SK-N-SH (cell line): ENCODE data around the gene PAN2.

Experiments used
- POLR2AphosphoS5 ChIP-seq: IDR thresholded peaks from 2 replicates; pipeline ENCODE4 v1.6.1; 2012; ENCODE audit warnings: low read depth, low read length
- SIN3A ChIP-seq: IDR thresholded peaks from 2 replicates; pipeline ENCODE4 v1.6.1; 2012; ENCODE audit warnings: low read depth, mild to moderate bottlenecking, low read length, moderate library complexity, borderline replicate concordance
- TEAD4 ChIP-seq: IDR thresholded peaks from 2 replicates; pipeline ENCODE4 v1.4.0; 2012; ENCODE audit warnings: mild to moderate bottlenecking, borderline replicate concordance; ENCODE audit not compliant: insufficient read depth
- TF ChIP-seq, protein P1 (sequence below): fragments of 200-600 bp; sonication (generic); IDR thresholded peaks from 2 replicates; pipeline ENCODE4 v1.6.1; 2017; ENCODE audit warnings: antibody characterized with exemption, mild to moderate bottlenecking, moderate library complexity

DNA sequence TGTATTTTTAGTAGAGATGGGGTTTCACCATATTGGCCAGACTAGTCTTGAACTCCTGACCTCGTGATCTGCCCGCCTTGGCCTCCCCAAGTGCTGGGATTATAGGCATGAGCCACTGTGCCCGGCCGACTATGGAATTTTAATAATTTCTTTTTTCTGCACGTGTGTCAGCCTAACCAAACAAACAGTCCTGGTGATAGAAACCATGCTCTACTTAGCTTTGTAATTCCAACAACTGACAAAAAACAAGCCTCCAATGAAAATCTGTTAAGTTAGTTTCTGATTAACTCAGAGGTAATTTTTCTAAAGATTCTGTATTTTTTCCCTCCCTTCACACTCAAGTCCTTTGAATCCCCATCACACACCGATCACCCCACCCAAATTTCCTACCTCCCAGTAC lies 51.8 kb downstream of the PAN2 start:
- TF ChIP-seq TEAD4 (no peak), POLR2AphosphoS5 (no peak), SIN3A (no peak)
- TF ChIP-seq, protein P1, sequence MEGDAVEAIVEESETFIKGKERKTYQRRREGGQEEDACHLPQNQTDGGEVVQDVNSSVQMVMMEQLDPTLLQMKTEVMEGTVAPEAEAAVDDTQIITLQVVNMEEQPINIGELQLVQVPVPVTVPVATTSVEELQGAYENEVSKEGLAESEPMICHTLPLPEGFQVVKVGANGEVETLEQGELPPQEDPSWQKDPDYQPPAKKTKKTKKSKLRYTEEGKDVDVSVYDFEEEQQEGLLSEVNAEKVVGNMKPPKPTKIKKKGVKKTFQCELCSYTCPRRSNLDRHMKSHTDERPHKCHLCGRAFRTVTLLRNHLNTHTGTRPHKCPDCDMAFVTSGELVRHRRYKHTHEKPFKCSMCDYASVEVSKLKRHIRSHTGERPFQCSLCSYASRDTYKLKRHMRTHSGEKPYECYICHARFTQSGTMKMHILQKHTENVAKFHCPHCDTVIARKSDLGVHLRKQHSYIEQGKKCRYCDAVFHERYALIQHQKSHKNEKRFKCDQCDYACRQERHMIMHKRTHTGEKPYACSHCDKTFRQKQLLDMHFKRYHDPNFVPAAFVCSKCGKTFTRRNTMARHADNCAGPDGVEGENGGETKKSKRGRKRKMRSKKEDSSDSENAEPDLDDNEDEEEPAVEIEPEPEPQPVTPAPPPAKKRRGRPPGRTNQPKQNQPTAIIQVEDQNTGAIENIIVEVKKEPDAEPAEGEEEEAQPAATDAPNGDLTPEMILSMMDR: no peak
